Body of pancreas (tissue), 4 donors: ENCODE data around the gene HSD17B4. TPM values are rescaled to one million over a fixed set of nuclear protein-coding genes. Genes with fewer than 3 reads are reported as not detected.
A peak's percentile ranks its signal among the peaks of the same experiment; 100 is the strongest.

Experiments used
- ATAC-seq: fragments of 150-250 bp; one replicate; pipeline ENCODE4 v1.9.1; 2016
- DNase-seq, 4 donors: peaks; one replicate each; pipeline ENCODE4 v3.0.0-alpha.2; 2019
- H3K27ac ChIP-seq, 4 donors: fragments of 200-600 bp; sonication (generic); 1 replicate in 3 of 4; 2 replicates in 1 of 4; pipeline versions ENCODE4 v1.5.1 to v1.6.1; 2016 to 2019; ENCODE audit warnings: mild to moderate bottlenecking in 1 of 4, mixed read lengths in 1 of 4, moderate library complexity in 1 of 4
- H3K27me3 ChIP-seq, 2 donors: fragments of 200-600 bp; sonication (generic); one replicate each; pipeline ENCODE4 v1.6.0; 2016; ENCODE audit warnings: mild to moderate bottlenecking in 1 of 2
- H3K36me3 ChIP-seq, 2 donors: fragments of 200-600 bp; sonication (generic); replicated peaks in 1 of 2; 2 replicates each; pipeline ENCODE4 v1.5.1; 2016; ENCODE audit warnings: low read depth in 2 of 2; ENCODE audit not compliant: insufficient read depth in 1 of 2
- H3K4me1 ChIP-seq: fragments of 200-600 bp; sonication (generic); one replicate; pipeline ENCODE4 v1.6.0; 2016
- H3K4me3 ChIP-seq, 2 donors: fragments of 200-600 bp; sonication (generic); 1 replicate in 1 of 2; 2 replicates in 1 of 2; pipeline ENCODE4 v1.5.1; 2016 to 2019
- H3K9me3 ChIP-seq, 3 donors: fragments of 200-600 bp; sonication (generic); 1 replicate in 2 of 3; 2 replicates in 1 of 3; pipeline ENCODE4 v1.5.1; 2016
- CTCF ChIP-seq, 7 experiments: fragments of 450-650 bp in 4 of 7; fragments of 200-600 bp in 3 of 7; sonication (generic) in 3 of 7; IDR thresholded peaks; one replicate each; pipeline ENCODE4 v1.5.1; 2016 to 2019; ENCODE audit warnings: antibody characterized with exemption in 7 of 7
- POLR2A ChIP-seq, 3 donors: fragments of 450-650 bp; IDR thresholded peaks; one replicate each; pipeline ENCODE4 v1.6.1; 2016; ENCODE audit warnings: antibody characterized with exemption in 3 of 3, mild to moderate bottlenecking in 2 of 3
- WGBS, 2 donors: methylation state at CpG; one replicate each; pipeline ENCODE4 v1.1.5; 2017; 5-methylcytosine and 5-hydroxymethylcytosine counted together
- intact Hi-C: fragments of 100-400 bp; cut with DNase I; formaldehyde crosslinking; loops from one replicate; pipeline ENCODE4 v1.15.1; 2023
- total RNA-seq, 2 donors: library from RNA; depleted of rRNA; stranded (reverse); fragments of >200 nt; gene quantifications; one replicate each; pipeline ENCODE4 v1.1.0, GENCODE V29; 2016

The HSD17B4 gene
- total RNA-seq, 2 donors from 2014 or later = 97.2 to 98.6 TPM

- no peaks in the 10 kb centered on the region for H3K27me3 ChIP-seq
- H3K4me1 ChIP-seq = no peaks in the 10 kb centered on the region
- no peak overlapping the region for H3K4me3 ChIP-seq
- H3K27ac ChIP-seq = no peak overlapping the region
- 96 to 97% methylated on average over 1 of the region's 1 CpG for WGBS, 2 donors
- ATAC-seq = no peak
- no peak for DNase-seq
- intact Hi-C loops = no loop called here
- H3K36me3 ChIP-seq = no peaks in the 10 kb centered on the region
- TF ChIP-seq POLR2A (IDR thresholded peaks at IDR 0.05) (no peak), CTCF (IDR thresholded peaks at IDR 0.05) (no peak)
- H3K9me3 ChIP-seq = no peaks in the 10 kb centered on the region
Observed at GRCh38 chr5:119465640-119466039, 13.3 kb downstream of the HSD17B4 start.

GRCh38 chr5:119468286-119468685 lies 16.0 kb downstream of the HSD17B4 start:
- 93 to 97% methylated on average over 1 of the region's 1 CpG for WGBS, 2 donors
- DNase-seq = no peak

GRCh38 chr5:119470105-119470763 lies 17.9 kb downstream of the HSD17B4 start:
- Histone ChIP-seq H3K27me3 (no peaks in the 10 kb centered on the region), H3K27ac (no peak overlapping the region), H3K9me3 (no peaks in the 10 kb centered on the region), H3K36me3 (peaks cover 0 to 3% of the 10 kb centered on the region in 2 donors), H3K4me1 (no peaks in the 10 kb centered on the region), H3K4me3 (no peak overlapping the region)
- no peak for DNase-seq
- intact Hi-C loops = no loop called here
- WGBS, 2 donors = 89 to 90% methylated on average over 3 of the region's 3 CpGs
- TF ChIP-seq CTCF (IDR thresholded peaks at IDR 0.05) (no peak), POLR2A (IDR thresholded peaks at IDR 0.05) (no peak)
- no peak for ATAC-seq

More at GRCh38 chr5:119468286-119468685, 16.0 kb downstream of the HSD17B4 start:
- Histone ChIP-seq H3K27me3 (no peaks in the 10 kb centered on the region), H3K9me3 (no peaks in the 10 kb centered on the region), H3K27ac (no peak overlapping the region), H3K36me3 (no peaks in the 10 kb centered on the region), H3K4me1 (no peaks in the 10 kb centered on the region), H3K4me3 (peak overlapping the region in 1 of 2 donors; percentile 12)
- TF ChIP-seq CTCF (IDR thresholded peaks at IDR 0.05) (no peak), POLR2A (IDR thresholded peaks at IDR 0.05) (no peak)
- intact Hi-C loops = no loop called here
- ATAC-seq = no peak

- no peaks in the 10 kb centered on the region for H3K4me1 ChIP-seq
- intact Hi-C loops = no loop called here
- 57 to 67% methylated on average over 3 of the region's 3 CpGs for WGBS, 2 donors
- no peak for TF ChIP-seq POLR2A (IDR thresholded peaks at IDR 0.05)
- peak in 6 of 7 experiments; percentile 23 to 55 (median 50) for TF ChIP-seq CTCF (IDR thresholded peaks at IDR 0.05)
- peaks cover 0 to 3% of the 10 kb centered on the region in 2 donors for H3K36me3 ChIP-seq
- peak in 1 of 4 donors; percentile 5 for DNase-seq
- ATAC-seq = no peak
- no peaks in the 10 kb centered on the region for H3K27me3 ChIP-seq
- no peak overlapping the region for H3K27ac ChIP-seq
- no peaks in the 10 kb centered on the region for H3K9me3 ChIP-seq
- H3K4me3 ChIP-seq = no peak overlapping the region
Observed at GRCh38 chr5:119470851-119471451, 18.7 kb downstream of the HSD17B4 start.
